Mesenchymal stem cell (in vitro differentiated cells and primary cell): ENCODE data around the gene GHITM.

Experiments
- DNase-seq: peaks from one replicate; pipeline ENCODE4 v3.0.0-alpha.2; 2013
- H2AFZ ChIP-seq: one replicate; pipeline ENCODE4 v1.6.1; 2013; ENCODE audit warnings: low read depth, mild to moderate bottlenecking, control low read depth, inconsistent platforms, low read length, moderate library complexity
- H2AK5ac ChIP-seq: 2 replicates; pipeline ENCODE4 v1.6.1; 2013; ENCODE audit warnings: low read length, moderate library complexity, mild to moderate bottlenecking, inconsistent platforms; ENCODE audit not compliant: severe bottlenecking
- H2BK120ac ChIP-seq: one replicate; pipeline ENCODE4 v1.6.1; 2013; ENCODE audit warnings: low read depth, mild to moderate bottlenecking, inconsistent platforms, low read length, moderate library complexity
- H2BK12ac ChIP-seq, 2 experiments: one replicate each; pipeline ENCODE4 v1.6.1; 2013; ENCODE audit warnings: inconsistent platforms in 2 of 2, low read length in 2 of 2, mild to moderate bottlenecking in 2 of 2, moderate library complexity in 2 of 2, control low read depth in 1 of 2
- H2BK15ac ChIP-seq: one replicate; pipeline ENCODE4 v1.6.1; 2013; ENCODE audit warnings: mild to moderate bottlenecking, low read depth, inconsistent platforms; ENCODE audit not compliant: poor library complexity, severe bottlenecking
- H2BK5ac ChIP-seq: 2 replicates; pipeline ENCODE4 v1.6.1; 2013; ENCODE audit warnings: low read depth, mild to moderate bottlenecking, low read length, control low read depth, inconsistent platforms; ENCODE audit not compliant: poor library complexity, severe bottlenecking
- H3K14ac ChIP-seq, 2 experiments: one replicate each; pipeline ENCODE4 v1.6.1; 2013; ENCODE audit warnings: inconsistent platforms in 2 of 2, low read length in 2 of 2, control low read depth in 1 of 2, mild to moderate bottlenecking in 1 of 2, moderate library complexity in 1 of 2
- H3K18ac ChIP-seq, 2 experiments: one replicate each; pipeline ENCODE4 v1.6.1; 2013; ENCODE audit warnings: inconsistent platforms in 2 of 2, low read length in 2 of 2, control low read depth in 1 of 2, low read depth in 1 of 2, mild to moderate bottlenecking in 1 of 2
- H3K23ac ChIP-seq, 2 experiments: one replicate each; pipeline ENCODE4 v1.6.1; 2013; ENCODE audit warnings: inconsistent platforms in 2 of 2, low read length in 2 of 2, mild to moderate bottlenecking in 2 of 2, moderate library complexity in 2 of 2, control low read depth in 1 of 2
- H3K27ac ChIP-seq: 2 replicates; pipeline ENCODE4 v1.5.1; 2013; ENCODE audit warnings: mild to moderate bottlenecking, moderate library complexity, low read length, control low read depth, inconsistent platforms; ENCODE audit not compliant: poor library complexity, severe bottlenecking
- H3K27me3 ChIP-seq, 2 experiments: 2 replicates each; pipeline versions ENCODE4 v1.6.1 to v1.7.0; 2013; ENCODE audit warnings: low read length in 2 of 2, mild to moderate bottlenecking in 2 of 2, moderate library complexity in 2 of 2, control low read depth in 1 of 2, inconsistent platforms in 1 of 2; ENCODE audit not compliant: control insufficient read depth in 1 of 2, insufficient read depth in 1 of 2
- H3K36me3 ChIP-seq, 2 experiments: 2 replicates each; pipeline versions ENCODE4 v1.6.1 to v1.7.0; 2013; ENCODE audit warnings: low read length in 2 of 2, control low read depth in 1 of 2, inconsistent platforms in 1 of 2, low read depth in 1 of 2, mild to moderate bottlenecking in 1 of 2; ENCODE audit not compliant: insufficient read depth in 2 of 2, control insufficient read depth in 1 of 2
- H3K4ac ChIP-seq, 2 experiments: one replicate each; pipeline ENCODE4 v1.6.1; 2013; ENCODE audit warnings: inconsistent platforms in 2 of 2, low read length in 2 of 2, mild to moderate bottlenecking in 2 of 2, moderate library complexity in 2 of 2, control low read depth in 1 of 2, low read depth in 1 of 2
- H3K4me1 ChIP-seq: 2 replicates; pipeline ENCODE4 v1.6.1; 2013; ENCODE audit warnings: low read depth, low read length, control low read depth; ENCODE audit not compliant: control insufficient read depth, insufficient read depth
- H3K4me2 ChIP-seq: 2 replicates; pipeline ENCODE4 v1.6.1; 2013; ENCODE audit warnings: low read length, mild to moderate bottlenecking, inconsistent platforms; ENCODE audit not compliant: poor library complexity, severe bottlenecking
- H3K4me3 ChIP-seq, 2 experiments: 2 replicates each; pipeline versions ENCODE4 v1.5.1 to v1.7.0; 2013; ENCODE audit warnings: low read length in 2 of 2, mild to moderate bottlenecking in 2 of 2, control low read depth in 1 of 2, low read depth in 1 of 2; ENCODE audit not compliant: insufficient read depth in 1 of 2
- H3K79me1 ChIP-seq: replicated peaks from 2 replicates; pipeline ENCODE4 v1.6.1; 2013; ENCODE audit warnings: mild to moderate bottlenecking, control low read depth, low read length, inconsistent platforms; ENCODE audit not compliant: poor library complexity, severe bottlenecking
- H3K9ac ChIP-seq: 2 replicates; pipeline ENCODE4 v1.7.0; 2013; ENCODE audit warnings: mild to moderate bottlenecking, low read length, moderate library complexity
- H3K9me3 ChIP-seq: 2 replicates; pipeline ENCODE4 v1.7.0; 2013; ENCODE audit warnings: mild to moderate bottlenecking, low read length; ENCODE audit not compliant: control insufficient read depth
- H4K8ac ChIP-seq: one replicate; pipeline ENCODE4 v1.6.1; 2013; ENCODE audit warnings: inconsistent platforms, mild to moderate bottlenecking, low read length, moderate library complexity
- H4K91ac ChIP-seq: one replicate; pipeline ENCODE4 v1.6.1; 2013; ENCODE audit warnings: mild to moderate bottlenecking, low read length, inconsistent platforms
- WGBS: methylation state at CpG from one replicate; pipeline ENCODE4 v1.1.7; 2013; ENCODE audit warnings: mixed read lengths; 5-methylcytosine and 5-hydroxymethylcytosine counted together

GHITM gene

DNA sequence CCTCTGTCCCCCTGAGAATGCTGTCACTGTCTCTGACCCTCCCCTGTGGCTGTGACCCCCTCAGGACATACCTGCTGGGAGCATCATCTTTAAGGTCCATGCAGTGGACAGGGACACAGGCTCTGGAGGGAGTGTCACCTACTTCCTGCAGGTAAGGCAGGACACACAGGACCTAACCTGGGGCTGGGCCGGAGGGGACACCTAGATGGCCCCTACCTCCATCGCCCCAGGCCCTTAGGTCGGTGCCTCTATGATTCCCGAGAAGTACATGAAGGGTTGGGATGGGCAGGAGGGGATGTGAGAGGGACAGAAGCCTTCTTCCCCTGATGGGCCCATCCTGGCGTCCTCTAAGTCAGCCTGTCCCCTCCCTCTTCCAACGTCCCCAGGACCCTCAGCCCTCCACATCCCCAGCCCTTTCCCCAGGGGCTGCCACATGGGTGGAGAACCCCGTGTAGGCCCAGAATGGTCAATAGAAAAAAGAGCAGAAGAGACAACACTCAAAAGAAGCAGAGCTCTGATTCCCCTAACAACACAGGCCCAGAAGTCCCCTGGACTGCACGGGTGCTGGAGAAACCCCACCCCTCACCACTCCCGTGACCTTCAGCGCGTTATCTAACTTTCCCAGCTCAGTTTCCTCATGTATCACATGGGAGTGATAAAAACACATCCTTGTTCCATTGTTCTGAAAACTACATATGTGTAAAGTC, 61.4 kb downstream of the GHITM start:
- Histone ChIP-seq H3K9me3 (no peaks in the 10 kb centered on the region), H3K27ac (no peak overlapping the region), H3K23ac (no peak overlapping the region), H2BK12ac (no peak overlapping the region), H2BK5ac (no peak overlapping the region), H3K27me3 (peaks cover 14 to 64% of the 10 kb centered on the region in 2 experiments), H3K4me3 (no peak overlapping the region), H3K4ac (no peak overlapping the region), H3K18ac (no peak overlapping the region), H2BK120ac (no peak overlapping the region), H2BK15ac (no peak overlapping the region), H3K36me3 (no peaks in the 10 kb centered on the region), H4K91ac (no peak overlapping the region), H3K4me2 (no peak overlapping the region), H2AK5ac (no peak overlapping the region), H3K79me1 (no peaks in the 10 kb centered on the region), H3K14ac (no peak overlapping the region), H3K9ac (no peak overlapping the region), H2AFZ (no peak overlapping the region), H4K8ac (no peak overlapping the region), H3K4me1 (peaks cover 5% of the 10 kb centered on the region)
- DNase-seq = no peak
- WGBS = 72% methylated on average over 10 of the region's 11 CpGs

DNA sequence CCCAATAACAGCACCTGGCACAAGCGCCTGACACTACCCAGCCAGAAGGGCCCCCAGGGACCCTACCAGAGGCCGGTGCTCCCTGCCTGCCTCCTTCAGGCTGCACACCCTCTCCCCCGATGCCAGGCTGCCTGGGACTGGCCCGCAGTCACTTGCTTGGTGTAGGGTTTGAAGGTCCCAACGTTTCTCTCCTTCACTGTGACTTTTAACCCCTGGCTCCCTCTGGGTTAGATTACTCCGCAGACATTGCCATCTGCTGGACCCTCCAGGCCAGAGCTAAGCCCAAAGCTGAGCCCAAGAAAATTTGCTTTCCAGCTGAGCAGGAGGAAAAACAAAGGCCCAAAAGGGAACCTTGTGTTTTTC, 61.9 kb downstream of the GHITM start:
- no peak for DNase-seq
- H2AFZ ChIP-seq = no peak overlapping the region
- H3K14ac ChIP-seq = no peak overlapping the region
- no peak overlapping the region for H3K23ac ChIP-seq
- H2BK5ac ChIP-seq = no peak overlapping the region
- no peak overlapping the region for H3K4me2 ChIP-seq
- peaks cover 9 to 60% of the 10 kb centered on the region in 2 experiments for H3K27me3 ChIP-seq
- no peaks in the 10 kb centered on the region for H3K9me3 ChIP-seq
- H3K79me1 ChIP-seq = no peaks in the 10 kb centered on the region
- H3K9ac ChIP-seq = no peak overlapping the region
- H2AK5ac ChIP-seq = no peak overlapping the region
- no peak overlapping the region for H2BK120ac ChIP-seq
- H3K36me3 ChIP-seq = no peaks in the 10 kb centered on the region
- no peak overlapping the region for H3K27ac ChIP-seq
- WGBS = 73% methylated on average over 6 of the region's 6 CpGs
- H3K4ac ChIP-seq = no peak overlapping the region
- no peak overlapping the region for H3K18ac ChIP-seq
- H2BK12ac ChIP-seq = no peak overlapping the region
- H4K8ac ChIP-seq = no peak overlapping the region
- no peak overlapping the region for H2BK15ac ChIP-seq
- H3K4me1 ChIP-seq = peaks cover under 1% of the 10 kb centered on the region
- no peak overlapping the region for H4K91ac ChIP-seq
- H3K4me3 ChIP-seq = no peak overlapping the region

DNA sequence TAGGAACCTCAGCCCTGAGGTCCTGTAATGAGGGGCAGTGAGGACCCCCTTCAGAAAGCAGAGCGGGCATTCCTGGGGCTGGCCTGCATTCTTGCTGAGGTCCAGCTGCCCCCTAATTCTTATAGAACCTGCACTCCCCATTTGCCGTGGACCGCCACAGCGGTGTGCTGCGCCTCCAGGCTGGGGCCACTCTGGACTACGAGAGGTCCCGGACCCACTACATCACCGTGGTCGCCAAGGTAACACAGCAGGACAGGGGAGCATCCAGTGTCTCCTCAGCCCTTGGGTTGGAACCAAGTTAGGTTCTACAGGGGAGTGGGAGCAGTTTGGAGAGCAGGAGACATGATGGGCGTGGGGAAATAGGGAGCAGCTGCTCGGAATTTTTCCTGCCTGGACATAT, 62.4 kb downstream of the GHITM start:
- Histone ChIP-seq H4K8ac (no peak overlapping the region), H3K18ac (no peak overlapping the region), H2AK5ac (no peak overlapping the region), H3K9me3 (no peaks in the 10 kb centered on the region), H3K79me1 (no peaks in the 10 kb centered on the region), H3K4ac (no peak overlapping the region), H2BK120ac (no peak overlapping the region), H3K23ac (no peak overlapping the region), H3K27me3 (peaks cover 6 to 58% of the 10 kb centered on the region in 2 experiments), H3K36me3 (no peaks in the 10 kb centered on the region), H3K4me3 (no peak overlapping the region), H2BK5ac (no peak overlapping the region), H3K4me1 (no peaks in the 10 kb centered on the region), H2AFZ (no peak overlapping the region), H3K14ac (no peak overlapping the region), H3K4me2 (no peak overlapping the region), H4K91ac (no peak overlapping the region), H3K27ac (no peak overlapping the region), H2BK15ac (no peak overlapping the region), H2BK12ac (no peak overlapping the region), H3K9ac (no peak overlapping the region)
- WGBS = 88% methylated on average over 11 of the region's 11 CpGs
- DNase-seq = no peak

DNA sequence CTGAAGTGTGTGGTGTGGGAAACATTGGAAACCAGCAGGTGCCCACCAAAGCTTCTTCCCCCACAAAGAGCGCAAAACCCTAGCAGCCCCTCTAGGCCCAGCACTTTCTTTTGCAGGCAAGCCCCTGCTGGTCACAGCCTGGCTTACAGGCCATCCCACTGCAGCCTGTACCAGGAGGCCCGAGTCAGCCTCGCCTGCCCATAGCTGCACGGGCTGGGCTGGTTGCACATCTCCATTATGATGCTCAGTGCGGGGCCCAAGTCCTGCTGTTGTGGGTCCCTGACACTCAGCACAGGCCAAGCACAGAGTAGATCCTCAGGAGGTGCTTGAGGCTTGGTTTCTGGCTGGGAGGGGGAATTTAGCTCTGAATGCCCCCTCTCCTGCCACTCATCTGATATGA, 63.0 kb downstream of the GHITM start:
- Histone ChIP-seq H2BK15ac (no peak overlapping the region), H2AK5ac (no peak overlapping the region), H3K79me1 (no peaks in the 10 kb centered on the region), H4K91ac (no peak overlapping the region), H3K14ac (no peak overlapping the region), H3K27ac (no peak overlapping the region), H3K27me3 (peaks cover 6 to 58% of the 10 kb centered on the region in 2 experiments), H3K4me2 (no peak overlapping the region), H3K4ac (no peak overlapping the region), H3K9ac (no peak overlapping the region), H2BK5ac (no peak overlapping the region), H2AFZ (no peak overlapping the region), H3K4me1 (no peaks in the 10 kb centered on the region), H3K9me3 (no peaks in the 10 kb centered on the region), H3K36me3 (no peaks in the 10 kb centered on the region), H3K4me3 (no peak overlapping the region), H3K18ac (no peak overlapping the region), H2BK12ac (no peak overlapping the region), H4K8ac (no peak overlapping the region), H2BK120ac (no peak overlapping the region), H3K23ac (peak overlapping the region in 1 of 2 experiments; percentile 43)
- 74% methylated on average over 5 of the region's 5 CpGs for WGBS
- no peak for DNase-seq
